GM23338 (cell line): ENCODE measurements around the gene FAM50A. TPM values are rescaled to one million over a fixed set of nuclear protein-coding genes. Genes with fewer than 3 reads are reported as not detected.
"Not testable (repeated sequence)": the region's sequence is repeated elsewhere in the genome, so short reads cannot be mapped to it uniquely, and the experiment has no call there.

Experiments used
- ATAC-seq: fragments of 200-7000 bp; cut with Tn5 transposase; 3 replicates; pipeline ENCODE4 v1.9.1; 2020
- DNase-seq: peaks from one replicate; pipeline ENCODE4 v3.0.0-alpha.2; 2015; ENCODE audit warnings: low spot score
- H2AFZ ChIP-seq: fragments of 200-600 bp; sonication (generic); 2 replicates; pipeline ENCODE4 v1.8.0; 2016; ENCODE audit warnings: antibody characterized with exemption, mild to moderate bottlenecking, moderate library complexity
- H3F3A ChIP-seq: fragments of 200-600 bp; sonication (generic); replicated peaks from 2 replicates; pipeline ENCODE4 v1.8.0; 2017; ENCODE audit warnings: antibody characterized with exemption, mixed run types, low read depth
- H3K27ac ChIP-seq: fragments of 200-600 bp; sonication (generic); 2 replicates; pipeline ENCODE4 v1.6.1; 2016; ENCODE audit warnings: low read depth
- H3K27me3 ChIP-seq: fragments of 200-600 bp; sonication (generic); 2 replicates; pipeline ENCODE4 v1.8.0; 2016; ENCODE audit warnings: mild to moderate bottlenecking, mixed run types, moderate library complexity; ENCODE audit not compliant: insufficient read depth
- H3K36me3 ChIP-seq: fragments of 200-600 bp; sonication (generic); 2 replicates; pipeline ENCODE4 v1.8.0; 2016; ENCODE audit warnings: mild to moderate bottlenecking; ENCODE audit not compliant: insufficient read depth
- H3K4me1 ChIP-seq: fragments of 200-600 bp; sonication (generic); 2 replicates; pipeline ENCODE4 v1.8.0; 2016; ENCODE audit warnings: mild to moderate bottlenecking, moderate library complexity; ENCODE audit not compliant: insufficient read depth
- H3K4me2 ChIP-seq: fragments of 200-600 bp; sonication (generic); 2 replicates; pipeline ENCODE4 v1.7.1; 2017; ENCODE audit warnings: mixed run types
- H3K4me3 ChIP-seq: fragments of 200-600 bp; sonication (generic); 2 replicates; pipeline ENCODE4 v1.6.1; 2016; ENCODE audit warnings: mixed run types
- H3K79me2 ChIP-seq: fragments of 200-600 bp; sonication (generic); replicated peaks from 2 replicates; pipeline ENCODE4 v1.8.0; 2017; ENCODE audit warnings: mild to moderate bottlenecking; ENCODE audit not compliant: insufficient read depth
- H3K9me2 ChIP-seq: fragments of 200-600 bp; sonication (generic); 2 replicates; pipeline ENCODE4 v1.8.0; 2017; ENCODE audit not compliant: insufficient read depth
- H4K20me1 ChIP-seq: fragments of 200-600 bp; sonication (generic); replicated peaks from 2 replicates; pipeline ENCODE4 v1.8.0; 2017; ENCODE audit warnings: mild to moderate bottlenecking; ENCODE audit not compliant: insufficient read depth
- H3K27ac Mint-ChIP-seq: 2 replicates; pipeline ENCODE4 v1.8.0; 2020; ENCODE audit warnings: inconsistent platforms, mild to moderate bottlenecking, moderate library complexity, mixed read lengths
- H3K27me3 Mint-ChIP-seq: 3 replicates; pipeline ENCODE4 v1.8.0; 2022; ENCODE audit warnings: low read depth, mild to moderate bottlenecking, moderate library complexity, mixed read lengths, inconsistent platforms; ENCODE audit not compliant: insufficient read depth, poor library complexity
- H3K36me3 Mint-ChIP-seq: 3 replicates; pipeline ENCODE4 v1.8.0; 2021; ENCODE audit warnings: low read depth, mild to moderate bottlenecking, inconsistent platforms, moderate library complexity, mixed read lengths
- H3K4me1 Mint-ChIP-seq: 3 replicates; pipeline ENCODE4 v1.8.0; 2020; ENCODE audit warnings: mild to moderate bottlenecking, inconsistent platforms, mixed read lengths
- H3K4me3 Mint-ChIP-seq: 3 replicates; pipeline ENCODE4 v1.8.0; 2021; ENCODE audit warnings: moderate library complexity, mild to moderate bottlenecking, inconsistent platforms, mixed read lengths
- H3K9me3 Mint-ChIP-seq: 3 replicates; pipeline ENCODE4 v1.8.0; 2020; ENCODE audit warnings: moderate library complexity, mild to moderate bottlenecking, inconsistent platforms, mixed read lengths
- CREB1 ChIP-seq: fragments of 250-450 bp; sonication (Bioruptor Pico); IDR thresholded peaks from 2 replicates; pipeline ENCODE4 v1.5.0; 2020; ENCODE audit warnings: low read depth, mild to moderate bottlenecking, moderate library complexity
- CTCF ChIP-seq, 2 experiments: fragments of 200-600 bp in 1 of 2; sonication (generic) in 1 of 2; conservative IDR thresholded peaks; 2 replicates each; pipeline versions ENCODE4 v1.5.1 to v1.6.1; 2016 to 2017; ENCODE audit warnings: antibody characterized with exemption in 2 of 2, low read depth in 2 of 2, mild to moderate bottlenecking in 2 of 2, moderate library complexity in 1 of 2
- EZH2phosphoT487 ChIP-seq: fragments of 200-600 bp; sonication (generic); IDR thresholded peaks from one replicate; pipeline ENCODE4 v1.8.1; 2018; ENCODE audit warnings: antibody characterized with exemption; ENCODE audit not compliant: unreplicated experiment
- JUNB ChIP-seq: IDR thresholded peaks from one replicate; pipeline ENCODE4 v1.6.1; 2016; ENCODE audit warnings: antibody characterized with exemption; ENCODE audit not compliant: unreplicated experiment
- POLR2AphosphoS5 ChIP-seq: IDR thresholded peaks from 2 replicates; pipeline ENCODE4 v1.6.1; 2016; ENCODE audit warnings: antibody characterized with exemption, low read depth
- ZNF331 ChIP-seq: fragments of 250-450 bp; sonication (Bioruptor Pico); IDR thresholded peaks from 2 replicates; pipeline ENCODE4 v1.5.0; 2020; ENCODE audit warnings: low read depth, mild to moderate bottlenecking, moderate library complexity
- long read RNA-seq: library from polyadenylated mRNA; unstranded; transcript quantifications from one replicate; pipeline ENCODE4 v2.0.0, GENCODE V29; 2020; ENCODE audit not compliant: unreplicated experiment
- polyA plus RNA-seq: library from polyadenylated mRNA; unstranded; fragments of >200 nt; fragmentation: Nextera tagmentation; extraction: Ambion mirVana; gene quantifications from 2 replicates; pipeline ENCODE4 v1.2.1, GENCODE V29; 2016
- total RNA-seq: library from RNA; depleted of rRNA; stranded (reverse); fragments of >200 nt; shearing (Covaris generic); gene quantifications from 2 replicates; pipeline ENCODE4 v1.2.3, GENCODE V29; 2014; rRNA removed

FAM50A gene
- total RNA-seq (20.9 and 23.9 TPM in 2 replicates), polyA plus RNA-seq (77.6 and 91.3 TPM in 2 replicates)
- long read RNA-seq, transcript FAM50A-203 (12 exons, 1,470 nt), result minor isoform, 5 of 68 reads
- long read RNA-seq, transcript FAM50A-202 (13 exons, 1,352 nt), result major isoform, 54 of 68 reads
- long read RNA-seq, partial matches to known transcripts, result 1 of 68 reads
- long read RNA-seq, other reads (novel, unspliced or antisense), result 8 of 68 reads

GRCh38 chrX:154443992-154444754 is at the start of gene FAM50A:
FAM50A (plus strand) TSS chrX:154444141; CDS start chrX:154444236, 95 bp downstream.
- no peaks in the 10 kb centered on the region for H3K9me3 Mint-ChIP-seq

GRCh38 chrX:154396363-154396762 is 47.6 kb upstream of the FAM50A start:
- Mint-ChIP-seq H3K4me1 (peaks cover 13% of the 10 kb centered on the region; the same call in 2 of the 3 replicates), H3K36me3 (peaks cover 34% of the 10 kb centered on the region), H3K4me3 (peak overlapping the region; percentile 100; the same call in 1 of the 3 replicates), H3K27me3 (peaks cover 28% of the 10 kb centered on the region)
- H4K20me1 ChIP-seq, H3K4me2 ChIP-seq, H3K4me1 ChIP-seq, H3K9me3 Mint-ChIP-seq, H3K9me2 ChIP-seq, H3K27ac ChIP-seq, H2AFZ ChIP-seq, H3K27me3 ChIP-seq, H3K27ac Mint-ChIP-seq, DNase-seq, H3K36me3 ChIP-seq, ATAC-seq: not testable (repeated sequence)
- H3K4me3 ChIP-seq, result peak overlapping the region; percentile 85; the same call in 1 of the 2 replicates
- H3F3A ChIP-seq, result peaks cover 21% of the 10 kb centered on the region
- H3K79me2 ChIP-seq, result peaks cover 17% of the 10 kb centered on the region

More at GRCh38 chrX:154443992-154444754, at the start of gene FAM50A:
- no peak for TF ChIP-seq EZH2phosphoT487
- 0 out of 2 replicates have a peak, but pooled peaks have one; percentile 5 for TF ChIP-seq POLR2AphosphoS5
- peak; percentile 79 for TF ChIP-seq CREB1
- TF ChIP-seq JUNB, result no peak
- peak; percentile 69 for ATAC-seq
- Histone ChIP-seq H3K27me3 (no peaks in the 10 kb centered on the region), H3K4me1 (0 out of 2 replicates have a peak, but pooled peaks cover 3% of the 10 kb centered on the region), H3K4me2 (peak within 1 kb of the TSS; percentile 78), H3F3A (no peaks in the 10 kb centered on the region), H4K20me1 (no peaks in the 10 kb centered on the region), H3K27ac (no peak within 1 kb of the TSS), H3K79me2 (no peaks in the 10 kb centered on the region), H3K36me3 (no peaks in the 10 kb centered on the region), H3K9me2 (no peaks in the 10 kb centered on the region), H3K4me3 (peak within 1 kb of the TSS; percentile 62), H2AFZ (no peak within 1 kb of the TSS)
- Mint-ChIP-seq H3K27me3 (peaks cover 9% of the 10 kb centered on the region), H3K36me3 (peaks cover 16% of the 10 kb centered on the region; the same call in 2 of the 3 replicates), H3K27ac (no peak within 1 kb of the TSS), H3K4me3 (peak within 1 kb of the TSS; percentile 73), H3K4me1 (no peaks in the 10 kb centered on the region)
- DNase-seq, result peak; percentile 61

GRCh38 chrX:154396973-154397887 is 46.7 kb upstream of the FAM50A start:
- Histone ChIP-seq H3K4me2 (peak overlapping the region; percentile 78), H3K4me1 (peaks cover 6% of the 10 kb centered on the region; the same call in 1 of the 2 replicates), H3K9me2 (no peaks in the 10 kb centered on the region), H3K4me3 (peak overlapping the region; percentile 85), H3K27ac (peak overlapping the region; percentile 96), H3F3A (peaks cover 21% of the 10 kb centered on the region), H3K79me2 (peaks cover 17% of the 10 kb centered on the region), H3K36me3 (peaks cover 4% of the 10 kb centered on the region; the same call in 1 of the 2 replicates), H3K27me3 (no peaks in the 10 kb centered on the region), H4K20me1 (no peaks in the 10 kb centered on the region), H2AFZ (no peak overlapping the region)
- Mint-ChIP-seq H3K36me3 (peaks cover 36% of the 10 kb centered on the region), H3K27me3 (peaks cover 31% of the 10 kb centered on the region), H3K27ac (peak overlapping the region; percentile 100), H3K9me3 (peaks cover 9% of the 10 kb centered on the region; the same call in 1 of the 3 replicates), H3K4me3 (peak overlapping the region; percentile 100), H3K4me1 (peaks cover 13% of the 10 kb centered on the region; the same call in 2 of the 3 replicates)
- ATAC-seq (peak; percentile 62), DNase-seq (peak; percentile 57)
- TF ChIP-seq CTCF (conservative IDR thresholded peaks at IDR 0.05; ENCODE audit: low read depth in 2 of 2) (no peak), CREB1 (no peak), ZNF331 (CRISPR knock-in tag) (no peak), POLR2AphosphoS5 (peak; percentile 40)
